NCI-H748 treated with DMSO at 0.1 percent for 48 hours (cell line): ENCODE measurements around the gene PARVA.
"Not testable (repeated sequence)": the region's sequence is repeated elsewhere in the genome, so short reads cannot be mapped to it uniquely, and the experiment has no call there.

Experiments used
- DNase-seq: peaks from one replicate; lab custom pipeline; 2025; lab: John Stamatoyannopoulos, UW

Gene PARVA

GRCh38 chr11:12497431-12497830 is 120.1 kb downstream of the PARVA start:
- no peak for DNase-seq

DNA sequence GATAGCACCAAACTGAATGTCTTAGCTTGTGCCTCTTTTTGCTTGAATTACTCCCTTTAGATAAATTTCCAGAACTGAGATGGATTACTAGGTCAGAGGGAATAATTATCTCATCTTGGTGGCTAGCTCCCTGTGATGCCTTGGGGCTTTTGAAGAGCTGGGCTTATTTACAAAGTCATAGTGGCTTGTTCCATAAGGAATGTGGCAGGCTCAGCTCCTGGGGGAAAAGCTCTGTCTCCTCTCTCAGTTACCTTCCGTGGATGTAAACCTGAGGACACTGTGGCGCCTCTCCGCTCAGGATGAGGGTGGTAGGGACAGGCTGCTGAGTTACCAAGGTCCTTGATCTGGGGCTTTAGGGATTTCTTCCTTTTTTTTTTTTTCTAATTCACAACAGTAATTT is 121.7 kb downstream of the PARVA start:
- DNase-seq = no peak

DNA sequence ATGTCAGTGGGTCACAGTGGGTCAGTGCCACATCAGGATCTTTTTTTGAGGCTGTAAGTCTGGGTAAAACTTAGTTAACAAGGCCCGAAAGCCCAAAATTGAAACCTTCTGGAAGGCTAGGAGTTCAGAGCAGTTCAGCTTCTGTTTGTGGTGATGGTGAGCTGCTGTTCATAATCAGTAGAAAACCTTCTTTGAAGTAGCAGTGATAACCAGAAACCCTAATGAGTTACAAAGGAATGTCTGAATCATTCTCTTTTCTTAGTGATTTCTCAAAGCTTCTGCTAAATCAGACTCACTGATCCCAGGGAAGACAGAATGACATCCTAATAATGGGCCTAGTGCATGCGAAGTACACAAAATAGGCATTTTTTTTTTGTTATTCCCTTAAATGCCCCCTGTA is 124.7 kb downstream of the PARVA start:
- no peak for DNase-seq

GRCh38 chr11:12503039-12503484 is 125.7 kb downstream of the PARVA start:
- no peak for DNase-seq

DNA sequence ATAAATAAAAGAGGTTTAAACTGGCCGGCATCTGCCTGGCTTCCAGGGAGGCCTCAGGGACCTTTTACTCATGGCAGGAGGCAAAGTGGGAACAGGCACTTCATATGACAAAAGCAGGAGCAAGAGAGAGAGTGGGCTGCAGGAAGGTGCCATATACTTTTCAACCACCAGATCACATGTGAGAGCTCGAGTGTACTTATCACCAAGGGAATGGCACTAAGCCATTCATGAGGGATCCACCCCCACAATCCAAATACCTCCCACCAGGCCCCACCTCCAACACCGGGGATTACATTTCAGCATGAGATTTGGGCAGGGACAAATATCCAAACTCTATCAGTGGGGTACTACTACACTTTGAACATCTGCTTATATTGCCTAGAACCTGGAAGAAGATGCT is 126.5 kb downstream of the PARVA start:
- no peak for DNase-seq

DNA sequence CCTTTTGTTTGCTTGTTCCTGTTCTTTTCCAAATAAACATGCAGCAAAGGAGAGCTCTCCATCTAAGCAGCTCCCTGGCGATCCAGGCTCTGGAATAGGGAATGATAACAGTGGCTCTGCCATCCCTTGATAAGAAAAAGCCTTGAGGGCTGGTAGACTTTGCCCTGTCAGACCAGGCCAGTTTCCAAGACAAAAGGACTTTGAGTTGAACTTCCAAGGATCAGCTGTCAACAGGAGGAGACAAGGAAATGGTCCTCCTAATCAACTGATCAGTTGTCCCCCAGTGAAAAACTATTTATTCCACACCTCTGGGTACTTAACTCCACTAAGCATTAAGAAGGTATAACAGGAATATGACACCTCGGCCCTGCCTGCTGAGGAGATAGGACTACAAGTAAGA is 127.8 kb downstream of the PARVA start:
- DNase-seq = no peak

GRCh38 chr11:12506404-12506921 is 129.1 kb downstream of the PARVA start:
- DNase-seq = no peak

DNA sequence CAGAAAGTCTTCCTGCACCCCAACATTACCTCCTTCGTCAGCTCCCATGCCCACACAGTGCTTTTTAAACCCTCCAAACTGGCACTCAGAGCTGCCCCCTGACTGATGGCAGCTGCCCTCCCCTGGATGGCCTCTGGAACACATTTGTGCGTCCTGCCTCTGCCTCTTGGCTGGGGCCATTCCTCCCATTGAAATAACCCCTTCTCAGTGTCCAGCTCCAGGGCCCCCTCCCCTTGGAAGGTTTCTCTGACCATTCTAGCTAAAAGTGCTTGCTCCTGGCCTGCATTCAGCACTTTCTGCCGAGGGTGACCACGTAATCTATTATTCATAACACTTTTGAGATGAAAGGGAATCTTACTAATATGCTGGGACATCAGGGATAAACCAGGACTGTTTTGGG is 130.0 kb downstream of the PARVA start:
- DNase-seq = no peak

- no peak for DNase-seq
These were observed 130.9 kb downstream of the PARVA start for GRCh38 chr11:12508151-12508751.

DNA sequence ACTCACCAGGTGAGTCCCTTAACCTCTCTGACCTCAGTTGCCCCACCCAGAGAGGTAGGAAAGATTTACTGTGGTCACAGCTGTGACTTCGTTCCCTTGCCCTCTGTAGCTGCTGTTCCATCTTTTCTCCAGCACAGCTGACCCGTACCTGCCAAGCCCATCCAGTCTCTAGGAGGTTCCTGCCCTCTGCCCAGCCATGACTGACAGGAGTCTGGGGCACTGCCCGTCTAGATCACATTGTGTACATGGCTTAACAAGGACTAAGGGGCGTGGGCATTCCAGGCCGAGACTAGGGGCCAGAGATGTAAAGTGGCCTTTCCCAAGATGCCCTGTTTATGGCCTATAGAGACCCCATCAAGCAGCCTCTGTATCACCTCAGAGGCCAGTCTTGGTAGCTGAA is 132.0 kb downstream of the PARVA start:
- no peak for DNase-seq

DNA sequence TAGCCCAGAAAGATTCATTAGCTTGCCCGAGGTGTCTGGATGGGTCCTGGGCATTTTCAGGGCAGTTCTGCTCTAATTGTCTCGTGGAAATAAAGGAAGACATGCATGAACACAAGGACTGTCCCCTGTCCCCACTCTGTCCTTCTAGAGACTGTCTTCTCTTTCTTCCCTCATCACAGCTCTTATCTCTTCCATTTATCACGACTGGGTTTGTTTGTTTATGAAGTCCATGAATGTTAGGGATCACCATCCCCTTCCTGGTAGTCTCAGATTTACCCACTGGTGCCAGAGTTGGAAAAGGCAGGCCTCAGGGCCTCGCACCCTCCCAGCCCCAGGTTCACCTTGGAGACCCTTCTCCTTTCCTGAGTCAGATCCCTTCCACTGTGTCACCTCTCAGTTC is 134.8 kb downstream of the PARVA start:
- no peak for DNase-seq

GRCh38 chr11:12512826-12513395 is 135.5 kb downstream of the PARVA start:
- no peak for DNase-seq

DNA sequence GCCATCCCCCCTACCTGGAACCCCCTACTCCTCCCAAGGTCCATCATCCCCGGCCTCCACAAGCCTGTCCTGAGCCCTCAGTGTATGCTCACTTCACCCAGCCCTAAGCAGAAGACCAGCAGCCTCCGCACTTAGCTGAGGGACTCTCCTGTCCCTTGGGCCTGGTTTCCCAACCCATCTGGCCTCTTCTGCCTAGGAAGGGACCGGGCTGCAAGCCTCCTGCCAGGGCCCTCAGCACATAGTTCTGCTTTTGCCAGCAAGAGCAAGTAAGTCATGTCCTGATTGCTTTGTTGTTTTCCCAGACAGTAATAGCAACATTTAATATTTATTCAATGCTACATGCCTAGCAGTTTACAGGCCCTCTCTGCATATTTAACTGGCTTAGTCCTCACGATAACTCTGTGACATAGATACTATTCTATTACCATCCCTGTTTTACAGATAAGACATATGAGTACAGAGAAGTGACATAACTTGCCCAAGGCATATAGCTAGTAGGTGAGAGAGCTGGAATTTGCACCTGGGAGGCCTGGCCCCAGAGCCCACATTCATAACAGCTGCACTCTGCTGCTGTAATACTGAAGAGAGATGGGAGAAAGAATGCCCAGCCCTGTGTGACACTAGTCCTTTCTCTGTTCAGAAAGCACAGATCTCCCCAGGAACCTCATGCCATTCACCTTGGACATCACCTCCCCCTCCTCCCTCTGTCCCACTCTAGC is 139.2 kb downstream of the PARVA start:
- DNase-seq = no peak

DNA sequence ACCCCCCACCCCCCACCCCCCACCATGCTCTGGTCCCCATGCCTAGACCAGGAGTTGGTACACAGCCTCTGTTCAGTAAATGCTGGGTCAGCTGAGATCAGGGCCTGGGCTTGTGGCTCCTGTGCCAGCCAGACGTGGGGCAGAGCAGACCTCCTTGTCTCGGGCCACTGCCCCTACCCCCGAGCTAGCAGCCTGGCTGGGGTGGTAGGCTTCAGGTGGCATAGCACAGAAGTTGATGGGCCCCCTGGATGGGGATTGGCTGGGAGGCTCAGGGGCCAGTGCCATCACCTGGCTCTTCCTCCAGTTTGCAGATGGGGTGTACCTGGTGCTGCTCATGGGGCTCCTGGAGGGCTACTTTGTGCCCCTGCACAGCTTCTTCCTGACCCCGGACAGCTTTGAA is 139.9 kb downstream of the PARVA start:
- DNase-seq = no peak

- no peak for DNase-seq
These were observed 140.4 kb downstream of the PARVA start for GRCh38 chr11:12517741-12518140.

- DNase-seq = no peak
These were observed 141.4 kb downstream of the PARVA start for GRCh38 chr11:12518606-12519385.

DNA sequence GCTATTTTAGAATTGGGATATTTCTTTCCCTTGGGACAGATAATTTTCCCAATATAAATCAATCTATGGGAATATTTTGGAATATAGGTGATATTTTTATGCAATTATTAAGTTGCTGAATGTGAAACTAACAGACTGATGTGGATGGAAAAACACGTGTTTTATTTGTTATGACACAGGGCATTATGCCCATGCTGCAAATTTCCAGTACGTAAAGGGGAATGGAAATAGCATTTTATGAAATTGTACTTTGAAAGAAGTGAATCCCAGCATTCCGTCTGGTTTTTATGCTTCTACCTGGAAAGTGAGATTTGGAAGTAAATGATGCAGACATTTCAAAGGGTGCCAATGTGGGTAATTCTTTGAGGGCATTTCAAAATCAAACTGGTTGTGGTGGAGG is 142.7 kb downstream of the PARVA start:
- no peak for DNase-seq

DNA sequence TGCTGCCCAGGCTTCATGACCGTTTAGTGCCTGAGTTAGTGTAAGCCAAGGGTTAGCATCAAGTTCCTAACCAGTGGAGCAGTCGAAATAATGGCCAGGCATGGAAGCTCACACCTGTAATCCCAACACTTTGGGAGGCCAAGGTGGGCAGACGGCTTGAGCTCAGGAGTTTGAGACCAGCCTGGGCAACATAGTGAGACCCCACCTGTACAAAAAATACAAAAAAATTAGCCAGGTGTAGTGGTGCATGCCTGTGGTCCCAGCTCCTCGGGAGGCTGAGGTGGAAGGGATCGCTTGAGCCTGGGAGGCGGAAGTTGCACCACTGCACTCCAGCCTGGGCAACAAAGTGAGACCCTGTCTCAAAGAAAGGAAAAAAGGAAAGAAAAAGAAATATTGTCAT is 143.2 kb downstream of the PARVA start:
- DNase-seq = not testable (repeated sequence)

DNA sequence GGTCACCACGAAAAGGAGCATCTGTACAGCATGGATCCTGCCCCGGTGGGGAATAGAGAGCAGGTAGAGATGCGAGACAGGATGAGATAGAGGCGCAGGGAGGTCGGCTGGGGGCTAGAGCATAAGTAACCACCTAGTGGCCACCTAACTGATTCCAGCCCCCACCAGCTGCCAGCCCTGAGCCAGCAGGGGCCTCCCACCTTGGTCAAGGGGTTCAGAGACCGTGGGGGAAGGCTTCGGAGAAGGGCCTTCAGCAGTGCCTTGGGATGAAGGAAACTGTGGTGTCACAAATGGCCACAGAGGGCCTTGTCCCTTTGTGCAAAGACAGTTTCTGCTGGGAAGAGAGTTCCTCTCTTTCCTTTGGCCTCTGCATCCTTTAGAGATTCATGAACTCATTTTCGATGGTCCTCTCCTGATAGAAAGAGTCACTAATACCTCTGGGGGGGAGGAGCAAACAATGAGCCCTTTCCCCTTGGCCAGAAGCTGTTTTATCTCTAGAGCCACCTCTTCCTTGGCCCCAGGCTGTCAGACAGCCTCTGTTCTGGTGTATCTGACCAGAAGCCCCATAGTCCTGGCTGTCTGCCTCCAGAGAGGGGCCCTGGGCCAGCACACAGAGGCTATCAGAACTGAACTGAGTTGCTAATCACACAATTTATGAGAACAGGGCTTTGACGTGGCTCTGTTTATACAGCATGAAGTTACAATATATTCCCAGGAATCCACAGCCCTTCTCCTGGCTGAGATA is 146.0 kb downstream of the PARVA start:
- no peak for DNase-seq

DNA sequence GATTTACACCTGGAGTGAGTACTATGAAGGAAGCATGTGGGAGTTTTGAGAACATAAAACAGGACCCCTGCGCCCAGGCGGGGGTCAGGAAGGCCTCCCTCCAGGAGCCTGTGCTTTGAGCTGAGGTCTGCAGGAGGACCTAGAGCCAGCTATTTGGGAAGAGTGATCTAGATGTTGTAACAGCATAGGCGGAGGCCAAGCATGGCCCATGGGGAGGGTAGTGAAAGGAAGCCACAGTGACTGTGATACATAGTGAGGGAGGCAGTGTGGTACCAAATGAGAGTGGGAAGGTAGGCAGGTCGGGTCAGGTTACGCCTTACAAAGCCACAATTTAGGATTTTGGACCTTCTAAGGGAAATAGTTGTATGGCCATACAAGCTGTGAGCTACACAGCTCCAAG is 147.5 kb downstream of the PARVA start:
- no peak for DNase-seq

GRCh38 chr11:12525466-12526055 is 148.2 kb downstream of the PARVA start:
- no peak for DNase-seq
